HG02571 (cell line): ENCODE results near the gene MARCO.
"Not testable (repeated sequence)": the region's sequence is repeated elsewhere in the genome, so short reads cannot be mapped to it uniquely, and the experiment has no call there.

ENCODE experiments used
- ATAC-seq: cut with Tn5 transposase; IDR thresholded peaks from one replicate; pipeline ENCODE4 v1.9.1; 2021; ENCODE audit warnings: mild to moderate bottlenecking, moderate library complexity; ENCODE audit not compliant: unreplicated experiment

The MARCO gene

DNA sequence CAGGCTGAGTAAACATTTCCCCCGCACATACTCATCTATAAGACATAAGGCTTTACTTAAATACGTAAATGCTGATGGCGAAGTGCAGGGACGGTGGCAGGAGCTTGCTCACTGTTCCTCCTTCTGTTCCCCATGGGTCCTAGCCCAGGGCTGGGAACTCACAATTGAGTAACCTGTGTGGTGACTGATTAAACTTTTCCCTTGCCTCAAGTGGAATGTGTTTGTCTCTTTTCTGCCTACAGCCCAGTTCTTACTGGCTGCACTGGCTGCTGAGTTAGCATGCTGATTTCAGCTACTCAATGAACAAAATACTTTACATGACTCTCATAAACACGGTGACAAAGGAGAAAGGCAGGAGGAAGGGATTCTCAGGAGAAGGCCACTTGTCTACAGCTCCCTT lies 87.3 kb downstream of the MARCO start:
- ATAC-seq, result no peak

DNA sequence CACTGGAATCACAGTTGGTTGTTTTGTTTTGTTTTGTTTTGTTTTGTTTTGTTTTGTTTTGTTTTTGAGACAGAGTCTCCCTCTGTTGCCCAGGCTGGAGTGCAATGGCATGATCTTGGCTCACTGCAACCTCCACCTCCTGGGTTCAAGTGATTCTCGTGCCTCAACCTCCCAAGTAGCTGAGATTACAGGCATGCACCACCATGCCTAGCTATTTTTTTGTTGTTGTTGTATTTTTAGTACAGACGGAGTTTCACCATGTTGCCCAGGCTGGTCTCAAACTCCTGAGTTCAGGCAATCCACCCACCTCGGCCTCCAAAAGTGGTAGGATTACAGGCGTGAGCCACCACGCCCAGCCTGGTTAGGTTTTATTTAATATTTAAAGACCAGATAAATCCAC lies 95.9 kb downstream of the MARCO start:
- not testable (repeated sequence) for ATAC-seq

DNA sequence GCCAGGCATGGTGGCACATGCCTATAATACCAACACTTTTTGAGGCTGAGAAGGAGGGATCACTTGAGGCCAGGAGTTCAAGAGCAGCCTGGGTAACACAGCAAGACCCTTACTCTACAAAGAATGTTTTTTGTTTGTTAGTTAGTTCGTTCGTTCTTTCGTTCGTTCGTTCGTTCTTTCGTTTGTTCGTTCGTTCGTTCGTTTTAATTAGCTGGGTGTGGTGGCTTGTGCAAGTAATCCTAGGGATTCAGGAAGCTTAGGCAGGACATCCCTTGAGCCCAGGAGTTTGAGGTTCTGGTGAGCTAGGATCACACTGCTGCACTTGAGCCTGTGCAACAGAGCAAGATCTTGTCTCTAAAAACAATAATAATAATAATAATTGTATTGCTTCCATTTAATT lies 98.7 kb downstream of the MARCO start:
- no peak for ATAC-seq
